GM20000 (cell line): ENCODE data around the gene JAZF1.
A peak's percentile ranks its signal among the peaks of the same experiment; 100 is the strongest.

Experiments used
- DNase-seq: peaks from one replicate; pipeline ENCODE4 v3.0.0; 2012; ENCODE audit warnings: low spot score
- CTCF ChIP-seq: IDR thresholded peaks from 2 replicates; pipeline ENCODE4 v1.5.1; 2012; ENCODE audit warnings: mild to moderate bottlenecking, control low read depth; ENCODE audit errors: extremely low read depth, missing control alignments

The JAZF1 gene

DNA sequence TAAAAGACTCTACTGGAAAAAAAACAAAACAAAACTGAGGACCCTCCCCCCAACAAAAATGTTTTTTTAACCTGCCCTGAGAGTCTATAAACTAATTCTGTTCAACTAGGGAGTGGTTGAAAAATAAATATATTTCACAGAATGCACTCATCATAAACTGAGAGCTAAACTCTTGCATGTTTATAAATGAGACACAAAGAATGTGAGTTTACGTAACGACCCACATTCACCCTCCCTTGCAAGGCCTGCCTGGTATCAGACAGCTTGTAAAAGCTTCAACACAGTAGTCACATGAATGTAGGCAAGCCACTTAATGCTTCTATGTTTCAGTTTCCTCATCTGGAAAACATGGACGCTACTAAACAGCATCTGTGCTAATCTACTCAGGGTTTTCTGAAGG, 50.3 kb downstream of the JAZF1 start:
- no peak for DNase-seq
- no peak for TF ChIP-seq CTCF

GRCh38 chr7:28128608-28129007, 52.0 kb downstream of the JAZF1 start:
- no peak for DNase-seq
- no peak for TF ChIP-seq CTCF

DNA sequence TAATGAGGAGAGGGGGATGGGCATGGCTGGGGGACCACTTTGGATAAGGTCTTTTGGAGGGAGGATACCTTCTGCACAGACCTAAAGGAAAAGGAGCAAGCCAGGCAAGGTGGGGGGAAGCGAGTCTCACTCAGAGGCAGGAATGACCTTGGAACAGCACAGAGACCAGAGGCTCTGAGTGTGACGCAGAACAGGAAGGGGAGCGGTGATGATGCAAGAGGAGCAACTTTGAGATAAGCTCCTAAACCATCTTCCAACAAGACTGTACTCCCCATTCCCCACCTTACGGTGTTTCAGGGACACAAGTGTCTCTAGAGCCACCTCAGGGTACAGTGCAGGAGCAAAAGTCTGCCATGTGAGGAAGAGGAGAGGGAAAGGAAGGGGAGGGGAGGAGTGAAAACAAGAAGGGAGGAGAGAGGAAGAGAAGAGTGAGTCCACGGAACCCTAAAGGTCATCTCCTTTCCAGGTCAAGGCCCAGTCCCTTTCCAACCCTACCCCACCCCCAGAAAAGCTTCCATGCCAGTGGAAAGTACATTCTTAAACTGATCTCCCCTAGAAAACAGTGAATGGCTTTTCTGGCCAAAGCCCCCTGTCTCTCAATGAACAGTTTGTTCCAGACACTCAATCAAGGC, 54.1 kb downstream of the JAZF1 start:
- no peak for DNase-seq
- no peak for TF ChIP-seq CTCF

GRCh38 chr7:28125431-28126409, 54.9 kb downstream of the JAZF1 start:
- no peak for DNase-seq
- no peak for TF ChIP-seq CTCF

DNA sequence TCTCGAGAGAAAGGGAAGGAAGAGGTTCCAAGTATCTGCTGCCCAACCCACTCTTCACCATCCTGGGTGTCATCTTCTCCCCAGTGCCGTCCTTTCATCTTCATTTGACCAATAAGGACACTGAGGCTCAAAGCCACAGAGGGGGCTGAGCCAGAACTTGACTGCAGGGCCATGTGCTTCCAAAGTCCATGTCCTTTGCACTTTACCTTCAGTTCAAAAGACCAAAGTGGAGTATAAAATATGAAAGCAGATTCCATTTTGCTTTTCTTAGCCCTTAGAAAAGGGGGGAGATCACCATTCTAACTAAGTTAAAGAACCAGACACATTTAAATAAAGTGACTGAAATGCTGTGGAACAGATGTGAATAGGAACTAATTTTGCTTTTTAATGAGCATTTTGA, 56.2 kb downstream of the JAZF1 start:
- DNase-seq, result no peak
- TF ChIP-seq CTCF, result no peak

DNA sequence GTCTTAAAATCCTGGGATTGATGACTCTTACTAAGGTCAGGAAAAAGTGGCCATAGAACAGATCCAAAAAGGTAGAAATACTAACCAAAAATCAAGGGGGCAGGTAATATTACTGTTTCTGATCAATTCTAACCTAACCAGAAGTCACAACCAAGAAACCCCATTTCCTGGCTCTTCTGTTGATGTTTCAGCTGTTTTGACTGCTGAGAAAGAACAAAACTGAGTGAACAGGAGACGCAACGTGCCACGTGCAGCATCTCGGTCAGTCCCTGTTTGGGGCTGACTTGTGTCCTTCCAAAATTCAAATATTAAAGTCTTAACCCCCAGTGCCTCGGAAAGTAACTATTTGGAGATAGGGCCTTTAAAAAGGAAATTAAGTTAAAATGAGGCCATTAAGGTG, 56.8 kb downstream of the JAZF1 start:
- no peak for TF ChIP-seq CTCF

GRCh38 chr7:28121496-28121895, 59.1 kb downstream of the JAZF1 start:
- no peak for DNase-seq
- TF ChIP-seq CTCF, result no peak

More for the DNA sequence above, 56.8 kb downstream of the JAZF1 start:
- peak; percentile 8 for DNase-seq
